Stimulated activated CD8-positive, alpha-beta memory T cell treated with anti-CD3 and anti-CD28 coated beads, Interleukin-2, amount 100 ng/mL, for 48 hours (primary cell): ENCODE data around the gene PTDSS2.
"Not testable (repeated sequence)": the region's sequence is repeated elsewhere in the genome, so short reads cannot be mapped to it uniquely, and the experiment has no call there.

Experiments used
- DNase-seq, 2 donors: peaks; one replicate each; pipeline ENCODE4 v3.0.0-alpha.2; 2020; ENCODE audit warnings: low read depth in 2 of 2

Gene PTDSS2

GRCh38 chr11:468493-468892 is 18.4 kb downstream of the PTDSS2 start:
- no peak for DNase-seq

GRCh38 chr11:469026-469683 is 19.1 kb downstream of the PTDSS2 start:
- not testable (repeated sequence) for DNase-seq

GRCh38 chr11:469684-470560 is 19.8 kb downstream of the PTDSS2 start:
- DNase-seq = no peak

GRCh38 chr11:471468-472145 is 21.5 kb downstream of the PTDSS2 start:
- no peak for DNase-seq

GRCh38 chr11:472272-472671 is 22.2 kb downstream of the PTDSS2 start:
- DNase-seq = no peak

GRCh38 chr11:472816-473215 is 22.7 kb downstream of the PTDSS2 start:
- no peak for DNase-seq

- DNase-seq = no peak
Measured at GRCh38 chr11:473415-473814, 23.3 kb downstream of the PTDSS2 start.

- no peak for DNase-seq
Measured at GRCh38 chr11:473962-474785, 24.1 kb downstream of the PTDSS2 start.

- no peak for DNase-seq
Measured at GRCh38 chr11:474914-475506, 24.9 kb downstream of the PTDSS2 start.

GRCh38 chr11:475941-476340 is 25.9 kb downstream of the PTDSS2 start:
- no peak for DNase-seq

- DNase-seq = no peak
Measured at GRCh38 chr11:476416-476815, 26.3 kb downstream of the PTDSS2 start.

- no peak for DNase-seq
Measured at GRCh38 chr11:477052-477715, 27.1 kb downstream of the PTDSS2 start.

GRCh38 chr11:479311-479710 is 29.2 kb downstream of the PTDSS2 start:
- DNase-seq = no peak

GRCh38 chr11:484616-485015 is 34.5 kb downstream of the PTDSS2 start:
- DNase-seq = no peak

GRCh38 chr11:486189-486588 is 36.1 kb downstream of the PTDSS2 start:
- DNase-seq = no peak

- no peak for DNase-seq
Measured at GRCh38 chr11:487571-488021, 37.5 kb downstream of the PTDSS2 start.

GRCh38 chr11:488062-488461 is 38.0 kb downstream of the PTDSS2 start:
- DNase-seq = no peak

- no peak for DNase-seq
Measured at GRCh38 chr11:488579-488978, 38.5 kb downstream of the PTDSS2 start.

GRCh38 chr11:488992-489391 is 38.9 kb downstream of the PTDSS2 start:
- DNase-seq = no peak

GRCh38 chr11:489610-490185 is 39.6 kb downstream of the PTDSS2 start:
- DNase-seq = no peak
